ENCODE data around the gene PRKN.

The PRKN gene

GRCh38 chr6:162675503-162675902 lies 52.1 kb downstream of the PRKN start:
- H3K27ac Mint-ChIP-seq, result no peak overlapping the region
- no peaks in the 10 kb centered on the region for H3K27me3 Mint-ChIP-seq
- peaks cover 6% of the 10 kb centered on the region for H3K9me3 Mint-ChIP-seq (ENCODE audit: low read depth)
- H3K4me1 Mint-ChIP-seq (ENCODE audit: low read depth), result no peaks in the 10 kb centered on the region
- H3K4me3 Mint-ChIP-seq, result no peak overlapping the region
- peaks cover 3% of the 10 kb centered on the region for H3K36me3 Mint-ChIP-seq

- Mint-ChIP-seq H3K4me1 (ENCODE audit: low read depth) (no peaks in the 10 kb centered on the region), H3K9me3 (ENCODE audit: low read depth) (peaks cover 6% of the 10 kb centered on the region), H3K27me3 (no peaks in the 10 kb centered on the region), H3K4me3 (no peak overlapping the region), H3K36me3 (peaks cover under 1% of the 10 kb centered on the region), H3K27ac (no peak overlapping the region)
These were observed 53.1 kb downstream of the PRKN start for GRCh38 chr6:162674452-162674851.

GRCh38 chr6:162671580-162672165 lies 55.9 kb downstream of the PRKN start:
- Mint-ChIP-seq H3K27me3 (no peaks in the 10 kb centered on the region), H3K9me3 (ENCODE audit: low read depth) (peaks cover 6% of the 10 kb centered on the region), H3K4me1 (ENCODE audit: low read depth) (no peaks in the 10 kb centered on the region), H3K4me3 (no peak overlapping the region), H3K36me3 (no peaks in the 10 kb centered on the region), H3K27ac (no peak overlapping the region)

- Mint-ChIP-seq H3K36me3 (peaks cover 6% of the 10 kb centered on the region), H3K9me3 (ENCODE audit: low read depth) (no peaks in the 10 kb centered on the region), H3K4me3 (no peak overlapping the region), H3K27me3 (no peaks in the 10 kb centered on the region), H3K4me1 (ENCODE audit: low read depth) (no peaks in the 10 kb centered on the region), H3K27ac (no peak overlapping the region)
These were observed 57.2 kb downstream of the PRKN start for GRCh38 chr6:162670345-162670744.

- Mint-ChIP-seq H3K27me3 (no peaks in the 10 kb centered on the region), H3K27ac (no peak overlapping the region), H3K36me3 (peaks cover 15% of the 10 kb centered on the region), H3K4me1 (ENCODE audit: low read depth) (no peaks in the 10 kb centered on the region), H3K4me3 (no peak overlapping the region), H3K9me3 (ENCODE audit: low read depth) (peaks cover 9% of the 10 kb centered on the region)
These were observed 61.3 kb downstream of the PRKN start for GRCh38 chr6:162666246-162666645.

- H3K4me1 Mint-ChIP-seq (ENCODE audit: low read depth), result peaks cover 4% of the 10 kb centered on the region
- no peak overlapping the region for H3K4me3 Mint-ChIP-seq
- H3K27me3 Mint-ChIP-seq, result no peaks in the 10 kb centered on the region
- peaks cover 5% of the 10 kb centered on the region for H3K9me3 Mint-ChIP-seq (ENCODE audit: low read depth)
- no peak overlapping the region for H3K27ac Mint-ChIP-seq
- H3K36me3 Mint-ChIP-seq, result peaks cover 5% of the 10 kb centered on the region
These were observed 73.8 kb downstream of the PRKN start for GRCh38 chr6:162653808-162654207.

- Mint-ChIP-seq H3K36me3 (peaks cover 2% of the 10 kb centered on the region), H3K9me3 (ENCODE audit: low read depth) (peaks cover under 1% of the 10 kb centered on the region), H3K27ac (no peak overlapping the region), H3K27me3 (no peaks in the 10 kb centered on the region), H3K4me3 (no peak overlapping the region), H3K4me1 (ENCODE audit: low read depth) (peaks cover 4% of the 10 kb centered on the region)
These were observed 76.1 kb downstream of the PRKN start for GRCh38 chr6:162651505-162651904.

GRCh38 chr6:162649271-162649670 lies 78.3 kb downstream of the PRKN start:
- H3K36me3 Mint-ChIP-seq, result no peaks in the 10 kb centered on the region
- H3K27ac Mint-ChIP-seq, result no peak overlapping the region
- H3K27me3 Mint-ChIP-seq, result no peaks in the 10 kb centered on the region
- H3K4me3 Mint-ChIP-seq, result no peak overlapping the region
- H3K4me1 Mint-ChIP-seq (ENCODE audit: low read depth), result peaks cover 4% of the 10 kb centered on the region
- H3K9me3 Mint-ChIP-seq (ENCODE audit: low read depth), result no peaks in the 10 kb centered on the region

GRCh38 chr6:162644153-162644552 lies 83.4 kb downstream of the PRKN start:
- Mint-ChIP-seq H3K36me3 (no peaks in the 10 kb centered on the region), H3K4me3 (no peak overlapping the region), H3K9me3 (ENCODE audit: low read depth) (no peaks in the 10 kb centered on the region), H3K4me1 (ENCODE audit: low read depth) (no peaks in the 10 kb centered on the region), H3K27me3 (no peaks in the 10 kb centered on the region), H3K27ac (no peak overlapping the region)

GRCh38 chr6:162640756-162641155 lies 86.8 kb downstream of the PRKN start:
- peaks cover 2% of the 10 kb centered on the region for H3K36me3 Mint-ChIP-seq
- no peaks in the 10 kb centered on the region for H3K9me3 Mint-ChIP-seq (ENCODE audit: low read depth)
- no peaks in the 10 kb centered on the region for H3K27me3 Mint-ChIP-seq
- H3K27ac Mint-ChIP-seq, result no peak overlapping the region
- no peak overlapping the region for H3K4me3 Mint-ChIP-seq
- no peaks in the 10 kb centered on the region for H3K4me1 Mint-ChIP-seq (ENCODE audit: low read depth)

GRCh38 chr6:162639951-162640350 lies 87.6 kb downstream of the PRKN start:
- Mint-ChIP-seq H3K36me3 (peaks cover 2% of the 10 kb centered on the region), H3K4me3 (no peak overlapping the region), H3K27ac (no peak overlapping the region), H3K27me3 (no peaks in the 10 kb centered on the region), H3K9me3 (ENCODE audit: low read depth) (no peaks in the 10 kb centered on the region), H3K4me1 (ENCODE audit: low read depth) (no peaks in the 10 kb centered on the region)

- Mint-ChIP-seq H3K27ac (no peak overlapping the region), H3K9me3 (ENCODE audit: low read depth) (no peaks in the 10 kb centered on the region), H3K27me3 (no peaks in the 10 kb centered on the region), H3K4me3 (no peak overlapping the region), H3K36me3 (peaks cover 5% of the 10 kb centered on the region), H3K4me1 (ENCODE audit: low read depth) (no peaks in the 10 kb centered on the region)
These were observed 88.5 kb downstream of the PRKN start for GRCh38 chr6:162638931-162639574.

GRCh38 chr6:162637317-162637716 lies 90.2 kb downstream of the PRKN start:
- peaks cover 6% of the 10 kb centered on the region for H3K36me3 Mint-ChIP-seq
- H3K9me3 Mint-ChIP-seq (ENCODE audit: low read depth), result no peaks in the 10 kb centered on the region
- H3K4me3 Mint-ChIP-seq, result no peak overlapping the region
- H3K4me1 Mint-ChIP-seq (ENCODE audit: low read depth), result no peaks in the 10 kb centered on the region
- H3K27me3 Mint-ChIP-seq, result no peaks in the 10 kb centered on the region
- H3K27ac Mint-ChIP-seq, result no peak overlapping the region

- Mint-ChIP-seq H3K27ac (no peak overlapping the region), H3K4me3 (no peak overlapping the region), H3K9me3 (ENCODE audit: low read depth) (no peaks in the 10 kb centered on the region), H3K27me3 (no peaks in the 10 kb centered on the region), H3K4me1 (ENCODE audit: low read depth) (no peaks in the 10 kb centered on the region), H3K36me3 (peaks cover 14% of the 10 kb centered on the region)
These were observed 91.4 kb downstream of the PRKN start for GRCh38 chr6:162636167-162636566.

- H3K27me3 Mint-ChIP-seq, result no peaks in the 10 kb centered on the region
- H3K4me3 Mint-ChIP-seq, result no peak overlapping the region
- H3K36me3 Mint-ChIP-seq, result peaks cover 20% of the 10 kb centered on the region
- no peak overlapping the region for H3K27ac Mint-ChIP-seq
- no peaks in the 10 kb centered on the region for H3K4me1 Mint-ChIP-seq (ENCODE audit: low read depth)
- H3K9me3 Mint-ChIP-seq (ENCODE audit: low read depth), result no peaks in the 10 kb centered on the region
These were observed 96.0 kb downstream of the PRKN start for GRCh38 chr6:162631546-162631945.

GRCh38 chr6:162630069-162630468 lies 97.5 kb downstream of the PRKN start:
- Mint-ChIP-seq H3K27me3 (no peaks in the 10 kb centered on the region), H3K9me3 (ENCODE audit: low read depth) (no peaks in the 10 kb centered on the region), H3K27ac (no peak overlapping the region), H3K36me3 (peaks cover 19% of the 10 kb centered on the region), H3K4me1 (ENCODE audit: low read depth) (no peaks in the 10 kb centered on the region), H3K4me3 (no peak overlapping the region)

Data from activated naive CD8-positive, alpha-beta T cell (primary cell).